Chondrocyte (in vitro differentiated cells): ENCODE data around the gene NUP210. TPM values are rescaled to one million over a fixed set of nuclear protein-coding genes. Genes with fewer than 3 reads are reported as not detected.

Experiments used
- DNase-seq: peaks from one replicate; pipeline ENCODE4 v3.0.0; 2021; ENCODE audit warnings: mixed read lengths, low spot score
- H3K27ac Mint-ChIP-seq: one replicate; pipeline ENCODE4 v1.8.0; 2021; ENCODE audit warnings: mild to moderate bottlenecking, moderate library complexity, mixed read lengths; ENCODE audit not compliant: unreplicated experiment
- H3K27me3 Mint-ChIP-seq: 2 replicates; pipeline ENCODE4 v1.8.0; 2021; ENCODE audit warnings: low read depth, mixed read lengths
- H3K36me3 Mint-ChIP-seq: 2 replicates; pipeline ENCODE4 v1.8.0; 2021; ENCODE audit warnings: low read depth, mixed read lengths
- H3K4me1 Mint-ChIP-seq: 2 replicates; pipeline ENCODE4 v1.8.0; 2021; ENCODE audit warnings: low read depth, mild to moderate bottlenecking, mixed read lengths
- H3K4me3 Mint-ChIP-seq: one replicate; pipeline ENCODE4 v1.8.0; 2021; ENCODE audit warnings: mild to moderate bottlenecking, moderate library complexity, mixed read lengths; ENCODE audit not compliant: unreplicated experiment
- H3K9me3 Mint-ChIP-seq: 2 replicates; pipeline ENCODE4 v1.8.0; 2021; ENCODE audit warnings: low read depth, mixed read lengths
- total RNA-seq: library from RNA; stranded (reverse); gene quantifications from 3 replicates; pipeline ENCODE4 v1.2.1, GENCODE V29; 2021
- TF ChIP-seq, protein P1 (sequence below): fragments of 200-600 bp; sonication (generic); IDR thresholded peaks from 2 replicates; pipeline ENCODE4 v1.5.0; 2021; ENCODE audit warnings: antibody characterized with exemption, mild to moderate bottlenecking, moderate library complexity

NUP210 gene
- total RNA-seq, 1 donor from 2014 or later = 0.72 TPM

DNA sequence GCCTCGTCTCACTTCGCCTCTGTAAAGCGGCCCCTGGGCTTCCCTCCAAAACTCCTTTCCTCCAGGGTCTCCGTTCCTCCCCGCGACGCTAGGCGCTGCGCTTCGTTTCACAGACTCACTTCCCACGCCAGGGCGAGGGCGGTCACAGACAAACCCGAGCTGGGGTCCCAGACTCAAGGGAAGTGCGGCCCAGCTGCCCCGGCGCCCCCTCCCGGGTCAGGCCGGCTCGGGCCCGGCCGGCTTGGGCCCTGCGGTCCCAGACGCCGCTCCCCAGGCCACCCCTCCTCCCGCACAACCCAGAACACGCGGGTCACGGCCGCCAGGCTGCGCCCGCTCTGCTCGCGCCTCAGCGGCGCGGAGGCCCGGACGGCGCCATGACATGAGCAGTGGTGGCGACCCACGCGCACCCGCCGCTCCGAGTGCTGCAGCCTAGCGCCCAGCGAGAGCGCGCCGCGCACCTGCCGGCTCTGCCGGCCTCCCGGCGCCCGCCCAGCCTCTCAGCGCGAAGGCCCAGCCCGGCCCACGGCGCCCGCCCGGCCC is 547 bp downstream of the NUP210 start:
- H3K27ac Mint-ChIP-seq = no peak overlapping the region
- H3K4me1 Mint-ChIP-seq = no peaks in the 10 kb centered on the region
- no peak for DNase-seq
- H3K4me3 Mint-ChIP-seq = peak overlapping the region; percentile 35
- H3K36me3 Mint-ChIP-seq = peaks cover under 1% of the 10 kb centered on the region
- no peaks in the 10 kb centered on the region for H3K9me3 Mint-ChIP-seq
- H3K27me3 Mint-ChIP-seq = peaks cover 6% of the 10 kb centered on the region
- TF ChIP-seq, protein P1, sequence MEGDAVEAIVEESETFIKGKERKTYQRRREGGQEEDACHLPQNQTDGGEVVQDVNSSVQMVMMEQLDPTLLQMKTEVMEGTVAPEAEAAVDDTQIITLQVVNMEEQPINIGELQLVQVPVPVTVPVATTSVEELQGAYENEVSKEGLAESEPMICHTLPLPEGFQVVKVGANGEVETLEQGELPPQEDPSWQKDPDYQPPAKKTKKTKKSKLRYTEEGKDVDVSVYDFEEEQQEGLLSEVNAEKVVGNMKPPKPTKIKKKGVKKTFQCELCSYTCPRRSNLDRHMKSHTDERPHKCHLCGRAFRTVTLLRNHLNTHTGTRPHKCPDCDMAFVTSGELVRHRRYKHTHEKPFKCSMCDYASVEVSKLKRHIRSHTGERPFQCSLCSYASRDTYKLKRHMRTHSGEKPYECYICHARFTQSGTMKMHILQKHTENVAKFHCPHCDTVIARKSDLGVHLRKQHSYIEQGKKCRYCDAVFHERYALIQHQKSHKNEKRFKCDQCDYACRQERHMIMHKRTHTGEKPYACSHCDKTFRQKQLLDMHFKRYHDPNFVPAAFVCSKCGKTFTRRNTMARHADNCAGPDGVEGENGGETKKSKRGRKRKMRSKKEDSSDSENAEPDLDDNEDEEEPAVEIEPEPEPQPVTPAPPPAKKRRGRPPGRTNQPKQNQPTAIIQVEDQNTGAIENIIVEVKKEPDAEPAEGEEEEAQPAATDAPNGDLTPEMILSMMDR = peak; percentile 26

DNA sequence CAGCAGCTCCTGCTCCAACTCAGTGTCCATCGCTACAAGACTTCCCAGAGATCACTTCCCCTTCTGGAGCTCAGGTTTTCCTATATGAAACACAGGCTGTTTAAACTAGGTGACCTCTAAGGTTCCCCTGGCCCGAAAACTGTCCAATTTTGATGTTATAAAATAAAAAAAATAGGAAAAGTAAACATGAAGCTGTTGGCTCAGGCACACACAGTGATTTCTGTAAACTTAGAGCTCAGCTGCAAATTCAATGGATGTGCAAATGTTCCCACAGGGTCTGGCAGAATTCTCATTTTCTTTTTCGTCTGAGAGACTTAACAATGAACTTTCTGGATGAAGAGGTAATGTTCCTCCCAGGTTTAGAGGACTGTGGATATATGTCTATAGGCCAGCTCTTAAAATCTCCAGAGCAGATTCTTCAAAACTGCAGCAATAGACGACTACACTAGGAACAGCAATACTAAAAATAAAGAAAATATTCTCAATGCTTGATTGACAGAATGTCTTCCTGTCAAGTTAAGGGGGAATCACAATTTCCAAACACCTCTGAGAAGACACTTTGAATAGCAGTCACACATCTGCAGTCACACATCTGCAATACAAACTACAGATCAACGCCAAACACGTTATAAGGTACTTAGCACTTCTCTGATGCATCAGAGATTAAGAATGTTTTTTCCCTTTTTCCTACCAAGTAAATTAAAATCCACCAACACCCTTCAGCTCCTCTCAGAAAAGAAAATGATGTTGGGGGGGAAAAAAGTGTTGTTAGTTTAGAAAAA is 2.8 kb downstream of the NUP210 start:
- TF ChIP-seq, protein P1 = no peak
- Mint-ChIP-seq H3K27me3 (peaks cover 6% of the 10 kb centered on the region), H3K9me3 (no peaks in the 10 kb centered on the region), H3K36me3 (peaks cover 1% of the 10 kb centered on the region), H3K27ac (no peak overlapping the region), H3K4me3 (no peak overlapping the region), H3K4me1 (no peaks in the 10 kb centered on the region)
- no peak for DNase-seq

DNA sequence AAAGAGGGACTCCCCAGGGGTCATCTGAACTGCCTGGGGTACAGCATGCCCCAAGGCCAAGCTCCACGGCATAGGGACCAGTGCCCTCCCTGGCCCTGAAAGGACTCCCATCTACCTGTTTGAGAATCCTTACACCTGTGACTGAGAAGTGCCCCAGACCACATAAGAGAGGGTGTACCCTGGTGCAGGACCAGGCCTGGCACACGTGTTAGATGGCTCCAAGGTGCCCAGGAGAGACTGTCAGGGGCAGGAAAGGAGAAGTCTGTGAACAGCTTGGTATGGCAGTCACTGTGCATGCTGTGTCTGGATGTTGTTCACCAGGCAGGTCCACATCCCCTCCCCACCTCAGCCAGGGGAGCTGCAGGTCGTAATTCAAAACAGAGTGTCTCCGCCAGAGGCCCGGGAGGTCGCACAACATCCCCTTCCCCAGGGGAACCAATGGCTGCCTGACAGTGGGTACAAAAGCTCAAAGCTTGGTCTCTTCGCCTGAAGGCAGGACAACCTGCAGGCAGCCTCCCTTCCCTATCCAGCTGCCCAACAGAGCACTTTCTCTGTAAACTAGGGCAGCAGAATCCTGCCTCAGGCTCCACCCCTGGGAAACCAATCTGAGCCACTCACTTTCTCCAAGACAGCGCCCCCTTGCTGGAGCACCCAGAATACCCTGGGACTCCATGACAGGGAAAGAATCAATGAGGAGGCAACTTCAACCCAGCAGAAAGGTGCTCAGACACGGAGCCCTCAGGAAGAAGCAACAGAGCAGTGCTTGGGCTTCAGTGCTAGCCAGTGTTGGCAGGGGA is 3.9 kb downstream of the NUP210 start:
- no peak for DNase-seq
- TF ChIP-seq, protein P1 = peak; percentile 56
- no peak overlapping the region for H3K4me3 Mint-ChIP-seq
- H3K36me3 Mint-ChIP-seq = peaks cover 1% of the 10 kb centered on the region
- H3K9me3 Mint-ChIP-seq = no peaks in the 10 kb centered on the region
- peaks cover 6% of the 10 kb centered on the region for H3K27me3 Mint-ChIP-seq
- H3K27ac Mint-ChIP-seq = no peak overlapping the region
- H3K4me1 Mint-ChIP-seq = no peaks in the 10 kb centered on the region

DNA sequence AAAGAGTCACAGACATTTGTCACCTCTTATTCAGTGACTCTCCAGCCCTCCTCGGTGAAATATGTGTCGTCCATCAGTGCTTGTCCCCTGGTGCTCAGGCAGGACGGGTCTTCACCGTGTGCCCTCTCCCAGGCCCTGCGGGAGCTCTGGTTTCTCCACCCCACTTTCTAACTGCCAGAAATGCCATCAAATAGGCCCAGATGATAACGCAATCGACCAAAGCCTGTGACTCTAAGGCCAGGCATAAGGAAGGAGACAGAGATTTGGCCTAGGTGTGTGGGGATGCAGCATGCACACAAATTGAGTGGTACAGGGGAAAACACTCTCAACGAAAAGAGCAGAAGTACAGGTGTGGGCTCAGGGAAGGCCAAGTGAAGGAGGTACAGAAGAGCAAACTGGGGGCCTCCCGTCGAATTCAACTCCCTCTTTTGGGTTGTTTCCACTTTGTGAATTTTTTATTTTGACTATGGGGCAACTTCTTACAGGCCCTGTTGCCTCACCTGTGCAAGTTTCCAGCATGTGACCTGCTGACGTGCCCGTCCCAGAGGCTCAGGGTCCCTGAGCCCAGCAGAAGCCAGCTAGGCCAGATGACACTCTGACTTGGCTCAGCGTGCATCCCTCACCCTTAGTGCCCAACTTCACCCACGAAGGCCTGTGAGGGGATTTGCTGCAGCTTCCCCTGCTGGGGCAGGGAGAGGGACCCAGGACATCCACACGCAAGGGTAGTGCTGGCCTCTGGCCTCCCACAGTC is 4.7 kb downstream of the NUP210 start:
- Mint-ChIP-seq H3K4me1 (no peaks in the 10 kb centered on the region), H3K27ac (no peak overlapping the region), H3K4me3 (no peak overlapping the region), H3K36me3 (peaks cover 1% of the 10 kb centered on the region), H3K27me3 (no peaks in the 10 kb centered on the region), H3K9me3 (no peaks in the 10 kb centered on the region)
- TF ChIP-seq, protein P1 = no peak
- DNase-seq = no peak
